HG03135 (cell line): ENCODE results near the gene WDR64.
"Not testable (repeated sequence)": the region's sequence is repeated elsewhere in the genome, so short reads cannot be mapped to it uniquely, and the experiment has no call there.

ENCODE experiments used
- ATAC-seq: cut with Tn5 transposase; IDR thresholded peaks from one replicate; pipeline ENCODE4 v1.9.1; 2021; ENCODE audit warnings: mild to moderate bottlenecking, moderate library complexity; ENCODE audit not compliant: unreplicated experiment

Gene WDR64

DNA sequence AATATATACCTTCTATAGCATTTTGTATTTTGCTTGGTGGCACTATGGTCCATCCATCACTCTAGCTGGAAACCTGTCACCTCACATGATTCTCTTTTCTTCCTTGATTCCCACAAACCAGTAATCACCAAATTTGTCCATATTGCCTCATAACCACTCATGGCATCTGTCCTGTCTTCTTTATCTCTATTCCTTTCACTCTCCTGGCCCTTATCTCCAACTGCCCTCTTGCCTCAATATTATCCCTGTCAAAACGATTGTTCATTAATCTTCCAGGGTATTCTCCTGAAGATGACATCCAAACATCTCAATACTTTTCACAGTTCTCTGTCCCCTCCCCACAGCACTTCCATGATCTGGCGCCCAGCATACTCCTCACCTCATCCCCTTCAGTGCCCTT, 46.1 kb downstream of the WDR64 start:
- ATAC-seq, result no peak

DNA sequence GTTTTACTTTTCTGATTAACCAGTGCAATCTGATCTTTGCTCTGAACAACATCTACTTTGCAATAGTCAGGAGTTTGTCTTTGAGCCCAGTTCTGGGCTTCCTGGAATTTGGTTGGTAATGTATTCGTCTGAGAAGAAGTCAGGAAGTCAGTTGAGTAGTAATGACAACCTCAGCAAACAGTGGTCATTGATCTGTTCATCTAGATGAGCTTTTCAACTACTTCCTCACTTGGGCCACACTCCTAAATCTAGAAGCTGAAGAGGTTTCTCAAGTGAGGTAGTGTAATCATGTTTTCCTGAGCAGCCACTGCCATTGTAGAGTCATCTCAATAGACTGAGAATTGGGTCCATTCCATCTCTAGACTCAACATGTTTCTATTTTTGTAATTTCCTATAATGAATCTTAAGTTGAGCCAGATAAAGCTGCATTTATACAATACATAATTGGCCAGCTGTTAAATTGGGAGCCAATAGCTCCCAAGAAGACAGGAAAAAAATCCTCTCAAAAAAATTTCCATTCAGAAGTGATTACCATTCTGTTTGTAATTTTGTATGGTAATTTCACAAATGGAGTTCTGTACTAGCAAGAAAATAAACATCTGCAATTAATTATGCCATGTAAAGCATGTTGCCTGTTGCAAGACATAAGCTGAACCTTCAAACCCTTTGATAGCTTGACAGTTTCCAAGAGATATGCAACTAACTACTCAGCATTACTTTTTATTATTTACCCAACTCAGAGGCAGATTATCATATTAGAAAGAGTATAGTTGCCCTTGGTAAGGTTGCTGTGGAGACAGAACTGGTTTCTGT, 49.6 kb downstream of the WDR64 start:
- no peak for ATAC-seq

- ATAC-seq, result no peak
Measured at GRCh38 chr1:241702442-241703373, 50.6 kb downstream of the WDR64 start.

GRCh38 chr1:241703739-241704138, 51.7 kb downstream of the WDR64 start:
- not testable (repeated sequence) for ATAC-seq

- ATAC-seq, result no peak
Measured at GRCh38 chr1:241706257-241706656, 54.2 kb downstream of the WDR64 start.

- ATAC-seq, result no peak
Measured at GRCh38 chr1:241706967-241707366, 54.9 kb downstream of the WDR64 start.

DNA sequence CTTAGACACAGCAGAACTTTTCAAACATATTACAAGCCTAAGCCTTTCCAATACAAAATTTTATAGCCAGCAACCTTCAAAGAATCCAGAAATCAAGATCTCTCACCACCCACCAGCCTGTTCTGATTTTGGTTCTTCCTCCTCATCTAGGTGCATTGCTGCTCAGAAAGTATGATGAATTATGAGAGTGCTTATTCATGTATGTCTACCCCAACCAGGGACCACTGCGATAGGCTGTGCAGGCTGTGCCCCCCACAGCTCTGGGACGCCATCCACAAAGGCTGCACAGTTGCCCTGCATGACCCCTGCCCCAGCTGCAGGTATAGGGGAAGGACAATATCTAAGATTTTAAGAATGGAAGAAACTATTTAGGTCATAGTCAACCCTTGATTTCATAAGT, 55.4 kb downstream of the WDR64 start:
- no peak for ATAC-seq

DNA sequence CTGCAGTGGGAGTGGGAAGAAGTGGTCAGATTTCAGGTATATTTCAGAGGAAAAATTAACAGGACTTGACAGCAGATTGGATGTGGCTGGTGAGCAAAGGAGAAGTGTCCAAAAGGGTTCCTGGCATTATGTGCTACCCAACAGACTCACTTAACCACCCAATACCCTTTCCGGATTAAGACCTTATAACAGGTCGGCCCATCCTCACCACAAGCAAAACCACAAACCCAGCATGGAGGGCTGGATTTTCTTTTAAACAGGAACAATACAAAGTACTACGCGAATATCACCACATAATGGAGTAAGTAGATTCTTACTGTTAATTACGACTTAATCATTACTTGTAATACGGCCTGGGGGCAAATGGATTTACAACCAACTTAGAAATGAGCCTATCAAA, 59.2 kb downstream of the WDR64 start:
- no peak for ATAC-seq

DNA sequence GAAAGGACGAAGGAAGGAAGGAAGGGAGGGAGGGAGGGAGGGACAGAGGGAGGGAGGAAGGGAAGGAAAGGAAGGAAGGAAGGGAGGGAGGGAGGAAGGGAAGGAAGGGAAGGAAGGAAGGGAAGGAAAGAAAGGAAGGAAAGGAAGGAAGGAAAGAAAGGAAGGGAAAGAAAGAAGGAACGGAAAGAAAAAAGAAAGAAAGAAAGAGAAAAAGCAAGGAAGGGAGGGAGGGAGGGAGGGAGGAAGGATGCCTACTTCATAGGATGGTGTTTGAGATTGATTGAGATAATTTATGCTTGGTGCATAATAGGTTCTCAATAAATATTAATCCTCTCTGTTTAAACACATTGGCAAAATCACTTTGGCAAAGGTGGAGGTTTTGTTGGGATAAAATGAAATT, 61.2 kb downstream of the WDR64 start:
- no peak for ATAC-seq

DNA sequence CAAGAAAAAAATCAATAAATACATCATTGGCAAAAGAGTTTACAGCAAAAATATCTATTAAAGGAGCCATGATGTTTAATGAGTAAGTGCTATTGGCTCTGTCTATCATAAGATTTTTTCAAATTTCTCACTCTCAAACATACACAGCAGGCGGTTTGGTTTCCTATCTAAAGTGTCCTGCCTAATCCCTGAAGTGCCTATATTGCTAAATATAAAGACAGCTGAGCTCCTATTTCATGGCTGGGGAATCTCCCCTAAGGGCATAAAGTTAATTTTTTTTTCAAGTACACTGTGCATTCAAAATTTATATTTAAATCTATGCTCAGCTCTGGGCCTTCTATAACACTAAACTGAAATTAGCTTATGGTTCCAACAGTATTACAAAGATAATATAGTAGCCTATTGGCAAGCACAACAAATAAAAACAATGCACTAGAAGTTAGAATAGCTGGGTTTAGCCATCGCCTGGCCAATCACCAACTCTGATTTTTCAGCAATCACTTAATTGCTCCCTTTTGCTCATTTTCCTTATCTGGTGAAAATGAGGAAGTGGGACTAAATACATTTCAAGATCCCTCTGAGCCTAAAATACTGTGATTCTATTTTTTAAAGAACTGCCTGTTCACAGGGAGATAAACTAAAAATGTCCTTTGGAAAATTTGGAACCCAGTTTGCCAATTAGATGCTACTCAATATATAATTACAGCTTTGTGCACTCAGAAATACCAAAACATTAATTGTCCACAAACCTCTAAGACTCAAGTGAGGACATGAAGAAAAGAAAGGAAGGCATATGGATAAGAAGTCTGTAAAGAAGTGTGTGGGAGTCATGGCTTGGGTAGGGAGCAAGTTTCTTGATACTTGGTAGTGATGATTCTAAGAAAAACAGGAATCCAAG, 62.5 kb downstream of the WDR64 start:
- ATAC-seq, result no peak

GRCh38 chr1:241715435-241715834, 63.4 kb downstream of the WDR64 start:
- no peak for ATAC-seq

GRCh38 chr1:241715956-241716355, 63.9 kb downstream of the WDR64 start:
- ATAC-seq, result no peak

- ATAC-seq, result no peak
Measured at GRCh38 chr1:241716915-241717656, 65.0 kb downstream of the WDR64 start.

GRCh38 chr1:241717975-241718374, 65.9 kb downstream of the WDR64 start:
- no peak for ATAC-seq

DNA sequence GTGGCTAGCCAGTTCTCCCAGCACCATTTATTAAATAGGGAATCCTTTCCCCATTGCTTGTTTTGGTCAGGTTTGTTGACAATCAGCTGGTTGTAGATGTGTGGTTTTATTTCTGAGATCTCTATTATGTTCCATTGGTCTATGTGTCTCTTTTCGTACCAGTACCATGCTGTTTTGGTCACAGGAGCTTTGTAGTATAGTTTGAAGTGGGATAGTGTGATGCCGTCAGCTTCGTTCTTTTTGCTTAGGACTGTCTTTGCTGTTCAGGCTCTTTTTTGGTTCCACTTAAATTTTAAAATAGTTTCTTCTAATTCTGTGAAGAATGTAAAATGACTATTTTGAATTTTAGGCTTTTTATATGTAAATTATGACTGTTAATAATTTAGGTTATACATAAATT, 68.9 kb downstream of the WDR64 start:
- no peak for ATAC-seq

DNA sequence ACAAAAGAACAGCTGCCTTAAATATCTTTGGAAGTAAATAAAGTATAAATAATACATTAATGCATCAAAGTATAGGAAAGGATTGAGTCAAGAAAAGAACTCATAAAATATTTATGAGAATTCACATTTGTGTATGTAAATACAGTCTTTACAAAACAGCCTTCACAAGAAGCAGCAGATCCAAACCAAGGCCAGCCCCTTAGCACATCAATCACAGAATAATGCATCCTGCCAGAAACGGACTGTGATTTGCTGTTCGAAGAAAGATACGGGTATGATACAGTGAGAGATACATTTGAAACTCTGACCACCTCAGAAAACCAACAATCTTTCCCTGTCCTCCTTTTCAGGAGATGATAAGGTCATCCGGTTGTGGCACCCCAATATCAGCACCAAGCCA, 70.9 kb downstream of the WDR64 start:
- ATAC-seq, result no peak

- ATAC-seq, result no peak
Measured at GRCh38 chr1:241724741-241725356, 72.8 kb downstream of the WDR64 start.

GRCh38 chr1:241730031-241730430, 78.0 kb downstream of the WDR64 start:
- ATAC-seq, result no peak

DNA sequence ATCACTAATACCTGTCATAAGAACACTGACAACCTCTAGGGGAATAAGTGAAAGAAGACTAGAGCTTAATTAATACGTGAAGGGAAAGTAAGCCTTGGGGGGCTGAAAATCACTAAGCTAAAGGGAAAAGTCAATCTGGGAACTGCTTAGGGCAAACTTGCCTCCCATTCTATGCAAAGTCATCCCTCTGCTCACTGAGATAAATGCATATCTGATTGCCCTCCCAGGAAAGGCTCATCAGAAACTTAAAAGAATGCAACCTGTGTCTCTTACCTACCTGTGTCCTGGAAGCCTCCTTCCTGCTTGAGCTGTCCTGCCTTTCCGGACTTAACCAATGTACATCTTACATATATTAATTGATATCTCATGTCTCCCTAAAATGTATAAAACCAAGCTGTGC, 81.8 kb downstream of the WDR64 start:
- ATAC-seq, result no peak

GRCh38 chr1:241734533-241734932, 82.5 kb downstream of the WDR64 start:
- ATAC-seq, result no peak
